HEK293 (cell line): ENCODE results near the gene PIGW.
A peak's percentile ranks its signal among the peaks of the same experiment; 100 is the strongest.

Experiments used
- ATF2 ChIP-seq: fragments of 450-650 bp; formaldehyde crosslinking; IDR thresholded peaks from 2 replicates; pipeline ENCODE4 v1.5.1; 2016; ENCODE audit warnings: missing biosample characterization, missing genetic modification characterization, low read depth
- GLIS1 ChIP-seq: fragments of 450-650 bp; formaldehyde crosslinking; IDR thresholded peaks from 2 replicates; pipeline ENCODE4 v1.5.1; 2016; ENCODE audit warnings: missing biosample characterization, missing genetic modification characterization
- KLF16 ChIP-seq: fragments of 450-650 bp; formaldehyde crosslinking; IDR thresholded peaks from 2 replicates; pipeline ENCODE4 v1.5.1; 2017; ENCODE audit warnings: missing biosample characterization, missing genetic modification characterization
- KLF8 ChIP-seq: fragments of 450-650 bp; formaldehyde crosslinking; IDR thresholded peaks from 2 replicates; pipeline ENCODE4 v1.5.1; 2016; ENCODE audit warnings: missing biosample characterization, missing genetic modification characterization
- MZF1 ChIP-seq: fragments of 450-650 bp; formaldehyde crosslinking; IDR thresholded peaks from 2 replicates; pipeline ENCODE4 v1.5.1; 2017; ENCODE audit warnings: missing biosample characterization, missing genetic modification characterization, borderline replicate concordance
- PRDM1 ChIP-seq: fragments of 450-650 bp; formaldehyde crosslinking; IDR thresholded peaks from 2 replicates; pipeline ENCODE4; 2016; ENCODE audit warnings: missing biosample characterization, missing genetic modification characterization
- PRDM6 ChIP-seq: fragments of 450-650 bp; formaldehyde crosslinking; IDR thresholded peaks from 2 replicates; pipeline ENCODE4 v1.5.1; 2017; ENCODE audit warnings: missing biosample characterization, missing genetic modification characterization
- SETDB1 ChIP-seq: IDR thresholded peaks from one replicate; pipeline ENCODE4 v1.6.1; 2017; ENCODE audit warnings: mild to moderate bottlenecking, low read length, moderate library complexity, mixed read lengths; ENCODE audit not compliant: insufficient read length
- SP2 ChIP-seq: fragments of 450-650 bp; formaldehyde crosslinking; IDR thresholded peaks from 2 replicates; pipeline ENCODE4 v1.5.1; 2016; ENCODE audit warnings: missing biosample characterization, missing genetic modification characterization
- ZBTB11 ChIP-seq: fragments of 450-650 bp; formaldehyde crosslinking; conservative IDR thresholded peaks from 2 replicates; pipeline ENCODE4 v1.5.1; 2016; ENCODE audit warnings: low read depth, missing biosample characterization, missing genetic modification characterization
- ZBTB48 ChIP-seq: fragments of 450-650 bp; formaldehyde crosslinking; IDR thresholded peaks from 2 replicates; pipeline ENCODE4 v1.5.1; 2016; ENCODE audit warnings: missing biosample characterization, missing genetic modification characterization
- ZBTB49 ChIP-seq: fragments of 450-650 bp; formaldehyde crosslinking; IDR thresholded peaks from 2 replicates; pipeline ENCODE4 v1.5.1; 2016; ENCODE audit warnings: missing biosample characterization, missing genetic modification characterization, low read depth
- ZBTB6 ChIP-seq: fragments of 450-650 bp; formaldehyde crosslinking; IDR thresholded peaks from 2 replicates; pipeline ENCODE4 v1.5.1; 2017; ENCODE audit warnings: missing biosample characterization, missing genetic modification characterization
- ZNF112 ChIP-seq: fragments of 450-650 bp; formaldehyde crosslinking; IDR thresholded peaks from 2 replicates; pipeline ENCODE4 v1.5.0; 2017; ENCODE audit warnings: missing biosample characterization, missing genetic modification characterization
- ZNF132 ChIP-seq: fragments of 450-650 bp; formaldehyde crosslinking; IDR thresholded peaks from 2 replicates; pipeline ENCODE4 v1.5.1; 2017; ENCODE audit warnings: missing biosample characterization, missing genetic modification characterization, borderline replicate concordance
- ZNF174 ChIP-seq: fragments of 450-650 bp; formaldehyde crosslinking; IDR thresholded peaks from 2 replicates; pipeline ENCODE4 v1.5.0; 2017; ENCODE audit warnings: missing biosample characterization, mild to moderate bottlenecking, missing genetic modification characterization
- ZNF302 ChIP-seq: fragments of 450-650 bp; formaldehyde crosslinking; IDR thresholded peaks from 2 replicates; pipeline ENCODE4 v1.5.1; 2016; ENCODE audit warnings: missing biosample characterization, missing genetic modification characterization, low read depth
- ZNF335 ChIP-seq: fragments of 450-650 bp; formaldehyde crosslinking; conservative IDR thresholded peaks from 2 replicates; pipeline ENCODE4 v1.5.1; 2016; ENCODE audit warnings: missing biosample characterization, missing genetic modification characterization
- ZNF341 ChIP-seq: fragments of 450-650 bp; formaldehyde crosslinking; IDR thresholded peaks from 2 replicates; pipeline ENCODE4; 2016; ENCODE audit warnings: low read depth, missing biosample characterization, missing genetic modification characterization
- ZNF362 ChIP-seq: fragments of 450-650 bp; formaldehyde crosslinking; IDR thresholded peaks from 2 replicates; pipeline ENCODE4 v1.5.1; 2016; ENCODE audit warnings: missing biosample characterization, missing genetic modification characterization
- ZNF394 ChIP-seq: fragments of 450-650 bp; formaldehyde crosslinking; IDR thresholded peaks from 2 replicates; pipeline ENCODE4 v1.5.1; 2016; ENCODE audit warnings: missing biosample characterization, missing genetic modification characterization, mild to moderate bottlenecking, moderate library complexity, borderline replicate concordance
- ZNF510 ChIP-seq: fragments of 450-650 bp; formaldehyde crosslinking; IDR thresholded peaks from 2 replicates; pipeline ENCODE4 v1.5.1; 2018; ENCODE audit warnings: mild to moderate bottlenecking, missing genetic modification characterization, missing biosample characterization; ENCODE audit not compliant: insufficient replicate concordance
- ZNF529 ChIP-seq: fragments of 450-650 bp; formaldehyde crosslinking; IDR thresholded peaks from 2 replicates; pipeline ENCODE4 v1.5.1; 2017; ENCODE audit warnings: missing genetic modification characterization, missing biosample characterization; ENCODE audit not compliant: insufficient replicate concordance
- ZNF624 ChIP-seq: fragments of 450-650 bp; formaldehyde crosslinking; IDR thresholded peaks from 2 replicates; pipeline ENCODE4 v1.5.1; 2017; ENCODE audit warnings: missing biosample characterization, missing genetic modification characterization
- ZNF658 ChIP-seq: fragments of 450-650 bp; formaldehyde crosslinking; IDR thresholded peaks from 2 replicates; pipeline ENCODE4; 2016; ENCODE audit warnings: missing biosample characterization, missing genetic modification characterization
- ZNF660 ChIP-seq: fragments of 450-650 bp; IDR thresholded peaks from 2 replicates; pipeline ENCODE4 v1.5.1; 2018; ENCODE audit warnings: missing biosample characterization, mild to moderate bottlenecking, missing genetic modification characterization
- ZNF670 ChIP-seq: fragments of 450-650 bp; formaldehyde crosslinking; IDR thresholded peaks from 2 replicates; pipeline ENCODE4 v1.5.1; 2016; ENCODE audit warnings: missing biosample characterization, missing genetic modification characterization, low read depth
- ZNF747 ChIP-seq: fragments of 450-650 bp; formaldehyde crosslinking; IDR thresholded peaks from 2 replicates; pipeline ENCODE4 v1.5.1; 2016; ENCODE audit warnings: missing biosample characterization, missing genetic modification characterization
- ZNF837 ChIP-seq: fragments of 450-650 bp; formaldehyde crosslinking; IDR thresholded peaks from 2 replicates; pipeline ENCODE4 v1.5.1; 2016; ENCODE audit warnings: missing biosample characterization, missing genetic modification characterization
- ZSCAN16 ChIP-seq: fragments of 450-650 bp; formaldehyde crosslinking; IDR thresholded peaks from 2 replicates; pipeline ENCODE4 v1.5.1; 2016; ENCODE audit warnings: missing biosample characterization, missing genetic modification characterization

The PIGW gene

GRCh38 chr17:36545077-36545464 lies 10.3 kb downstream of the PIGW start (continued):
- no peak for TF ChIP-seq ZNF837 (tag by site-specific recombination)
- TF ChIP-seq MZF1 (tag by site-specific recombination) = no peak
- no peak for TF ChIP-seq ZNF112 (tag by site-specific recombination)
- no peak for TF ChIP-seq ZNF670 (tag by site-specific recombination)
- TF ChIP-seq PRDM1 = no peak
- no peak for TF ChIP-seq ZBTB49 (tag by site-specific recombination)
- no peak for TF ChIP-seq PRDM6 (tag by site-specific recombination)
- TF ChIP-seq ZBTB6 = no peak
- peak; percentile 76; the same call in 1 of the 2 replicates for TF ChIP-seq ZBTB11 (tag by site-specific recombination)
- TF ChIP-seq ZNF174 (tag by site-specific recombination) = no peak
- peak; percentile 23; the same call in 1 of the 2 replicates for TF ChIP-seq KLF8
- TF ChIP-seq ZNF529 (tag by site-specific recombination) = no peak
- TF ChIP-seq ZNF362 (tag by site-specific recombination) = no peak
- TF ChIP-seq KLF16 = no peak
- peak; percentile 91 for TF ChIP-seq ZNF335 (tag by site-specific recombination)
- TF ChIP-seq ATF2 (tag by site-specific recombination) = no peak
- no peak for TF ChIP-seq ZNF624 (tag by site-specific recombination)
- TF ChIP-seq ZNF510 (tag by site-specific recombination) = no peak
- TF ChIP-seq ZBTB48 (tag by site-specific recombination) = no peak; the same call in 1 of the 2 replicates
- TF ChIP-seq ZSCAN16 (tag by site-specific recombination) = no peak
- no peak for TF ChIP-seq ZNF341
- no peak for TF ChIP-seq SETDB1
- no peak; the same call in 1 of the 2 replicates for TF ChIP-seq ZNF660 (tag by site-specific recombination)
- TF ChIP-seq ZNF658 (tag by site-specific recombination) = no peak
- no peak for TF ChIP-seq ZNF394 (tag by site-specific recombination)
- no peak for TF ChIP-seq GLIS1 (tag by site-specific recombination)
- TF ChIP-seq SP2 (tag by site-specific recombination) = 0 out of 2 replicates have a peak, but pooled peaks have one; percentile 44
- no peak for TF ChIP-seq ZNF747 (tag by site-specific recombination)
- no peak for TF ChIP-seq ZNF132 (tag by site-specific recombination)
- 0 out of 2 replicates have a peak, but pooled peaks have one; percentile 37 for TF ChIP-seq ZNF302 (tag by site-specific recombination)
